Esophagus squamous epithelium (tissue), 5 donors: ENCODE data around the gene PSEN1. TPM values are rescaled to one million over a fixed set of nuclear protein-coding genes. Genes with fewer than 3 reads are reported as not detected.

Source experiments
- DNase-seq: peaks from one replicate; lab custom pipeline; 2025; lab: John Stamatoyannopoulos, UW
- H3K27ac ChIP-seq, 4 donors: fragments of 200-600 bp; sonication (generic); one replicate each; pipeline ENCODE4 v1.5.1; 2016 to 2019; ENCODE audit warnings: mild to moderate bottlenecking in 1 of 4
- H3K27me3 ChIP-seq, 4 donors: fragments of 200-600 bp; sonication (generic); 1 replicate in 3 of 4; 2 replicates in 1 of 4; pipeline versions ENCODE4 v1.5.1 to v1.6.0; 2017 to 2021; ENCODE audit warnings: antibody characterized with exemption in 1 of 4
- H3K36me3 ChIP-seq, 3 donors: fragments of 200-600 bp; sonication (generic); one replicate each; pipeline ENCODE4 v1.5.1; 2016 to 2019
- H3K4me1 ChIP-seq, 3 donors: fragments of 200-600 bp; sonication (generic); one replicate each; pipeline ENCODE4 v1.5.1; 2017 to 2019
- H3K4me3 ChIP-seq, 4 donors: fragments of 200-600 bp; sonication (generic); 1 replicate in 3 of 4; 2 replicates in 1 of 4; pipeline ENCODE4 v1.5.1; 2016 to 2019; ENCODE audit warnings: mild to moderate bottlenecking in 2 of 4, moderate library complexity in 1 of 4
- H3K9me3 ChIP-seq, 3 donors: fragments of 200-600 bp; sonication (generic); one replicate each; pipeline ENCODE4 v1.5.1; 2016 to 2019
- POLR2A ChIP-seq, 4 donors: fragments of 450-650 bp; IDR thresholded peaks; one replicate each; pipeline ENCODE4 v1.6.1; 2017; ENCODE audit warnings: antibody characterized with exemption in 4 of 4, mild to moderate bottlenecking in 4 of 4, moderate library complexity in 3 of 4
- WGBS, 2 donors: methylation state at CpG; one replicate each; pipeline ENCODE4 v1.1.5; 2018; 5-methylcytosine and 5-hydroxymethylcytosine counted together
- intact Hi-C: fragments of 100-400 bp; cut with DNase I; formaldehyde crosslinking; loops from one replicate; pipeline ENCODE4 v1.15.0; 2022
- total RNA-seq, 4 donors: library from RNA; depleted of rRNA; stranded (reverse); fragments of >200 nt; gene quantifications; one replicate each; pipeline ENCODE4 v1.1.0, GENCODE V29; 2016
- TF ChIP-seq, protein P1 (sequence below), 6 experiments: fragments of 450-650 bp in 4 of 6; fragments of 200-600 bp in 2 of 6; sonication (generic) in 2 of 6; IDR thresholded peaks; one replicate each; pipeline ENCODE4 v1.5.1; 2016 to 2019; ENCODE audit warnings: antibody characterized with exemption in 6 of 6, mild to moderate bottlenecking in 4 of 6, moderate library complexity in 4 of 6
- donor health status: DM: yes; HTN: yes; CAD: no.

PSEN1 gene
- total RNA-seq, 4 donors from 2014 or later = 34.6 to 49.8 (median 41.5) TPM

DNA sequence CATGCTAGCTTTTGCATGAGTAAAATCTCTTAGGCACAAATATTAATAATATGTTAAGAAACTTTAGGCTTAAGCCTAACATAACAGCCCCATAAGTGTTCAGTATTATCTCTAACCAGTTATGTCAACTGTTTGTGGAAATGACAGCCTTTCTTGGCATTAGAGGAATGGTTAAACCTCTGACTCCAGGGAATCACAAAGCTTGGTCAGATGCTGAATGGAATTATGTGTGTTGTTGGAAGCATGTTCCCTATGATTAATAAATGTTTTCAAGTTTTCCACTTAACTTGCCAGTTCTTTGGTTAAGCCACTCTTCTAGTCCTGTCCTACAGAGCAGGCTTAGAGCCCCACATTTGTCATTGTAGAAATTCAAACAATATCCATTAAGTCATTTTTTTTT is 17.0 kb downstream of the PSEN1 start:
- Histone ChIP-seq H3K9me3 (no peaks in the 10 kb centered on the region), H3K4me1 (no peaks in the 10 kb centered on the region), H3K27ac (peak overlapping the region in 2 of 4 donors; percentile 34 to 39), H3K36me3 (peaks cover 4 to 100% (median 16%) of the 10 kb centered on the region in 3 donors), H3K4me3 (no peak overlapping the region), H3K27me3 (no peaks in the 10 kb centered on the region)
- DNase-seq = no peak
- intact Hi-C loops = no loop called here
- no peak for TF ChIP-seq POLR2A (IDR thresholded peaks at IDR 0.05)
- TF ChIP-seq, protein P1, sequence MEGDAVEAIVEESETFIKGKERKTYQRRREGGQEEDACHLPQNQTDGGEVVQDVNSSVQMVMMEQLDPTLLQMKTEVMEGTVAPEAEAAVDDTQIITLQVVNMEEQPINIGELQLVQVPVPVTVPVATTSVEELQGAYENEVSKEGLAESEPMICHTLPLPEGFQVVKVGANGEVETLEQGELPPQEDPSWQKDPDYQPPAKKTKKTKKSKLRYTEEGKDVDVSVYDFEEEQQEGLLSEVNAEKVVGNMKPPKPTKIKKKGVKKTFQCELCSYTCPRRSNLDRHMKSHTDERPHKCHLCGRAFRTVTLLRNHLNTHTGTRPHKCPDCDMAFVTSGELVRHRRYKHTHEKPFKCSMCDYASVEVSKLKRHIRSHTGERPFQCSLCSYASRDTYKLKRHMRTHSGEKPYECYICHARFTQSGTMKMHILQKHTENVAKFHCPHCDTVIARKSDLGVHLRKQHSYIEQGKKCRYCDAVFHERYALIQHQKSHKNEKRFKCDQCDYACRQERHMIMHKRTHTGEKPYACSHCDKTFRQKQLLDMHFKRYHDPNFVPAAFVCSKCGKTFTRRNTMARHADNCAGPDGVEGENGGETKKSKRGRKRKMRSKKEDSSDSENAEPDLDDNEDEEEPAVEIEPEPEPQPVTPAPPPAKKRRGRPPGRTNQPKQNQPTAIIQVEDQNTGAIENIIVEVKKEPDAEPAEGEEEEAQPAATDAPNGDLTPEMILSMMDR (IDR thresholded peaks at IDR 0.05) = no peak

DNA sequence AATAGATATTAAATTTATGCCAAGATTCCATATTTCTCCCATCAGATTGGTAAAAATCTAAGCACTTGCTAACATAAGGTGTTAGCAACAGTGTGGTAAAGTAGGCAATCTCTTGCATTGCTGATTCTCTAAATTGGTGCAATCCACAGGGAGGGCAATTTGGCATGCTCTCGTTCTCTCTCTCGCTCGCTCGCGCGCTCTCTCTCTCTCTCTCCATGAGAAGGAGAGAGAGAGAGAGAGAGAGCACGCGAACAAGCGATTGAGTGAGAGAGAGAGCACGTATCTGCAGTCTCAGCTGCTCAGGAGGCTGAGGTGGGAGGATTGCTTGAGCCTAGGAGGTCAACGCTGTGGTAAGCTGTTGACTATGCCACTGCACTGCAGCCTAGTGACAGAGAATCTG is 25.9 kb downstream of the PSEN1 start:
- H3K4me3 ChIP-seq = no peak overlapping the region
- no peak overlapping the region for H3K27ac ChIP-seq
- no peaks in the 10 kb centered on the region for H3K27me3 ChIP-seq
- TF ChIP-seq, protein P1 (IDR thresholded peaks at IDR 0.05) = no peak
- TF ChIP-seq POLR2A (IDR thresholded peaks at IDR 0.05) = no peak
- no peaks in the 10 kb centered on the region for H3K9me3 ChIP-seq
- WGBS, 2 donors = 89 to 94% methylated on average over 11 of the region's 11 CpGs
- intact Hi-C loops = no loop called here
- no peaks in the 10 kb centered on the region for H3K4me1 ChIP-seq
- H3K36me3 ChIP-seq = peaks cover 0 to 94% (median 0%) of the 10 kb centered on the region in 3 donors
- DNase-seq = no peak

DNA sequence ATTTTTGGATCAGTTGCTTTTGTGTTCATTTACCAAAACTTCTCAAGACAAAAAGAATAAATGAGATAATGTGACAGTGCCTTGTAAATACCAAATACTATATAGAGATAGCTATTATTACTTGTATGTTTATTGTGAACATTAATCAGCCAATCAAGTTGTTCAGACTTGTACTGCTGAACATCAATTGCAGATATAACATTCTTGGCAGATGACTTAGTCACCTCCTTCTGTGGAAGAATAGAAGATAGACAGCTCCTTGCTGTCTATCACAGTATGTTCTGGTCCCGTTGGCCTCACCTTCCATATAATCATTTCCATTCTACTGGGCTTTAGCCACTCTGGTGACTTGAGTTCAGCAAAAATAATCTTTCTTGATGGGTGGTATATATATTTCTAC is 30.1 kb downstream of the PSEN1 start:
- Histone ChIP-seq H3K4me3 (no peak overlapping the region), H3K36me3 (peaks cover 10 to 94% (median 13%) of the 10 kb centered on the region in 3 donors), H3K4me1 (no peaks in the 10 kb centered on the region), H3K9me3 (no peaks in the 10 kb centered on the region), H3K27me3 (no peaks in the 10 kb centered on the region), H3K27ac (no peak overlapping the region)
- intact Hi-C loops = no loop called here
- TF ChIP-seq, protein P1 (IDR thresholded peaks at IDR 0.05) = no peak
- no peak for TF ChIP-seq POLR2A (IDR thresholded peaks at IDR 0.05)
- WGBS, 2 donors = 63 to 72% methylated on average over 1 of the region's 1 CpG
- no peak for DNase-seq

DNA sequence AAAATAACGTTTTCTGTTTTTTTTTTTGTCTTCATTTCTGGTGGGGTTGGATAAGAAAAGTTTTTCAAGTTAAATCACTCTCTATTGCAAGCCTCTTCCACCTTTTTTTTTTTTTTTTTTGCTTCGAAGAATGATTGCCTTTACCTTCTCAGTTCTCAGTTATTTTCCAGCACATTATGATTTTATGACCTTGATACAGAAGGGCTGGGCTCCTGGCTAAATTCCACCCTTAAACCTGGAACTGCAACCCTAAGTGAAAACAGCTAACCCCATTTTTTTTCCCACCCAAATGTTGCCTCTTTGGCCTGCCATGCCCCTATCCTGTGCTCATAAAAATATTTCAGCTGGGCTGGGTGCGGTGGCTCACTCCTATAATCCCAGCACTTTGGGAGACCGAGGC is 31.4 kb downstream of the PSEN1 start:
- peaks cover 12 to 94% (median 14%) of the 10 kb centered on the region in 3 donors for H3K36me3 ChIP-seq

DNA sequence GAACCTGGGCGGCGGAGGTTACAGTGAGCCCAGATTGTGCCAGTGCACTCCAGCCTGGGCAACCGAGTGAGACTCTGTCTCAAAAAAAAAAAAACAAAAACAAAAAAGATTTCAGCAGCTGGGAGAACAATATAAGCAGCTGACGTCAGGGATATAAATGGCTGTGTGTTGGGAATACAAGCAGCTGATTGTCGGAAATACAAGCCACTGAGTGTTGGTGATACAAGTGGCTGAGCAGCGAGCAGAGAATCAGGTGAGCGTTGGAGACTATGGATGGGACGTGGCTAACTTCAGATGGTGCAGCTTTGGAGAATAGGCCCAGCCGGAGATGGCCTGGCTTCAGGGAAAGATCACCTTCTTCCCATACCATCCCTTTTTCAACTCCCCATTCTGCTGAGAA is 32.0 kb downstream of the PSEN1 start:
- TF ChIP-seq, protein P1 (IDR thresholded peaks at IDR 0.05) = no peak
- TF ChIP-seq POLR2A (IDR thresholded peaks at IDR 0.05) = no peak

More for the DNA sequence above, 31.4 kb downstream of the PSEN1 start:
- no peak overlapping the region for H3K4me3 ChIP-seq
- H3K4me1 ChIP-seq = no peaks in the 10 kb centered on the region
- TF ChIP-seq, protein P1 (IDR thresholded peaks at IDR 0.05) = no peak
- TF ChIP-seq POLR2A (IDR thresholded peaks at IDR 0.05) = no peak
- intact Hi-C loops = no loop called here
- no peaks in the 10 kb centered on the region for H3K9me3 ChIP-seq
- no peaks in the 10 kb centered on the region for H3K27me3 ChIP-seq
- WGBS, 2 donors = 88 to 89% methylated on average over 4 of the region's 4 CpGs
- no peak for DNase-seq
- no peak overlapping the region for H3K27ac ChIP-seq

More for the DNA sequence above, 32.0 kb downstream of the PSEN1 start:
- no peak for DNase-seq
- 90 to 92% methylated on average over 9 of the region's 9 CpGs for WGBS, 2 donors
- Histone ChIP-seq H3K4me1 (no peaks in the 10 kb centered on the region), H3K27ac (no peak overlapping the region), H3K4me3 (no peak overlapping the region), H3K9me3 (no peaks in the 10 kb centered on the region), H3K27me3 (no peaks in the 10 kb centered on the region), H3K36me3 (peaks cover 12 to 94% (median 14%) of the 10 kb centered on the region in 3 donors)
- intact Hi-C loops = no loop called here
